HG03175 (cell line): ENCODE results near the gene RANBP1.

ENCODE experiments used
- ATAC-seq: cut with Tn5 transposase; IDR thresholded peaks from one replicate; pipeline ENCODE4 v1.9.1; 2021; ENCODE audit warnings: mild to moderate bottlenecking, moderate library complexity; ENCODE audit not compliant: unreplicated experiment

The RANBP1 gene

DNA sequence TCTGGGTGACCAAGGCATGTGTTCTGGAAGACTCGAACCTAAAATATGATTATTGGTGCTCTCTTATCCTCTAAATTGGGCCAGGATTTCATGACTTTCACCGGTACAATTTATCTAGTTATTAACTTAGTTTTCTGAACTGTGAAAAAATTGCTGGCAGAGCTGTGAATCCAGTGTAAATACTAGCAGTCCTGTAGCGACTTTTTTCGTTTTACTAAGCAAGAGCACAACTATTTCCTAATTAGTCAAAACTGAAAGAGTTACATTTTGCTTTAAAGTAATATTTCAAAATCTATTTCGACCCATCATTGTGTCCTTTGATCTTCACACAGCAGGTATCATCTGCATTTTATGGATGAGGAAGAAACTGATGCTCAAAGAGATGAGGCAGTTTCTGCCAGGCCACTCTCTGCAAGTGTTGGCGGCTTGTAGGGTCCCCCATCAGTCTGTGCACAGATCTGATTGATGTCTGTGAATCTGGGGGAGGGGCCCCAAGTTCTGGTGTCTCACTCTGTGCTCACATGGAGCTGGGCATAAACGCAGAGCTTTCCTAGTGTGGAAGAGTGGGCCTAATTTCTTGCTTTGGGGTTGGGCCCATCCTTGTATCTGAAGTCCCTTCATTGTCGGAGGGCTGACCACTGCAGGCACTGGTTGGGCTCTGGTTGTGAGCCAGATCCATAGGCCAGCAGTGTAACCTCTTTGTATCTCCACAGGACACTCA is 2.6 kb downstream of the RANBP1 start:
- ATAC-seq, result no peak

DNA sequence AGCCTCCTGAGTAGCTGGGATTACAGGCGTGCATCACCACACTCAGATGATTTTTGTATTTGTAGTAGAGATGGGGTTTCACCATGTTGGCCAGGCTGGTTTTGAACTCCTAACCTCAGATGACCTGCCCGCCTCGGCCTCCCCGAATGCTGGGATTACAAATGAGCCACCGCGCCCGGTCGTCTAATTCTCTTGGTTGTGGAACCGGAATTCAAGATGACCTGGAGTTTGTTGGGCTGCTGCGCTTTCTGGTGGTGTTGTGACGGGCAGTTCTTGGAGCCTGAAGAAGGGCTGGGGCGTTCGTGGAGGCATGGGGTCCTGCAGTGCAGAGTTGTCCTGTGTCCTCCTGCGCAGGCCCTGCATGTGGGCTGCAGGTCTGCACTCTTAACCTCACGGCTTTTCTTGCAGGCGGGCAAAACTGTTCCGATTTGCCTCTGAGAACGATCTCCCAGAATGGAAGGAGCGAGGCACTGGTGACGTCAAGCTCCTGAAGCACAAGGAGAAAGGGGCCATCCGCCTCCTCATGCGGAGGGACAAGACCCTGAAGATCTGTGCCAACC is 6.0 kb downstream of the RANBP1 start:
- no peak for ATAC-seq

DNA sequence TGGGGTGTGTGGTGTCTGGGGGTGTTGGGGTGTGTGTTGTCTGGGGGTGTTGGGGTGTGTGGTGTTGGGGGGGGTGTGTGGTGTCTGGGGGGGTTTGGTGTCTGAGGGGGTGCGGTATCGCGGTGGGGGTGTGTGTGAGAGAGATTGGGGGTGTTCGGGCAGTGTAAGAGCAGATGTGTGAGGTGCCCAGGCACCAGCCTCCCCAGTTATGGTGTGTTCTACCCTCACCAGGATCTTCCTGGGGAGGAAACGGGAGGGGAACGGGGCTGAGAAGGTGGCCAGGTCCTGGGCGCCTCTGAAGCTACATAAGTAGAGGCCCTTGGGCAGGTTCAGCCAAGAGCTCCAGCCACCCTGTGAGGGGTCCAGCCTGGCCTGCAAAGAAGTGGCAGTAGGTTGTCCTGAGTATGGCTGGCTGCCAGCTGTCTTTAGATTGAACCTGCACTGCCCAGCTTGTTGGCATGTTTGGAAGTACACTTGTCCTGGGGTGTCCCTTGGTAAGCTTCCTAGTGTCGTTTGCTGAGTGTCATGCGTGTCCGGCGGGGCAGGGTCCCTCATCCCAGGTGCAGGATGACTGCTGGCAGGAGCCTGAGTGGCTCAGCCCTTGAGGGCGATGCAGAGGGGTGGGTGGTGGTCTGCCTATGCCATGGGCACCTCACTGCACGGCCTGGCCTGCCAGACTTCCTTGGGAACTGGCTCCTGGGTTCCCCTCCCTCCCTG is 7.6 kb downstream of the RANBP1 start:
- no peak for ATAC-seq

- no peak for ATAC-seq
Observed at GRCh38 chr22:20124083-20124787, 8.3 kb downstream of the RANBP1 start.

DNA sequence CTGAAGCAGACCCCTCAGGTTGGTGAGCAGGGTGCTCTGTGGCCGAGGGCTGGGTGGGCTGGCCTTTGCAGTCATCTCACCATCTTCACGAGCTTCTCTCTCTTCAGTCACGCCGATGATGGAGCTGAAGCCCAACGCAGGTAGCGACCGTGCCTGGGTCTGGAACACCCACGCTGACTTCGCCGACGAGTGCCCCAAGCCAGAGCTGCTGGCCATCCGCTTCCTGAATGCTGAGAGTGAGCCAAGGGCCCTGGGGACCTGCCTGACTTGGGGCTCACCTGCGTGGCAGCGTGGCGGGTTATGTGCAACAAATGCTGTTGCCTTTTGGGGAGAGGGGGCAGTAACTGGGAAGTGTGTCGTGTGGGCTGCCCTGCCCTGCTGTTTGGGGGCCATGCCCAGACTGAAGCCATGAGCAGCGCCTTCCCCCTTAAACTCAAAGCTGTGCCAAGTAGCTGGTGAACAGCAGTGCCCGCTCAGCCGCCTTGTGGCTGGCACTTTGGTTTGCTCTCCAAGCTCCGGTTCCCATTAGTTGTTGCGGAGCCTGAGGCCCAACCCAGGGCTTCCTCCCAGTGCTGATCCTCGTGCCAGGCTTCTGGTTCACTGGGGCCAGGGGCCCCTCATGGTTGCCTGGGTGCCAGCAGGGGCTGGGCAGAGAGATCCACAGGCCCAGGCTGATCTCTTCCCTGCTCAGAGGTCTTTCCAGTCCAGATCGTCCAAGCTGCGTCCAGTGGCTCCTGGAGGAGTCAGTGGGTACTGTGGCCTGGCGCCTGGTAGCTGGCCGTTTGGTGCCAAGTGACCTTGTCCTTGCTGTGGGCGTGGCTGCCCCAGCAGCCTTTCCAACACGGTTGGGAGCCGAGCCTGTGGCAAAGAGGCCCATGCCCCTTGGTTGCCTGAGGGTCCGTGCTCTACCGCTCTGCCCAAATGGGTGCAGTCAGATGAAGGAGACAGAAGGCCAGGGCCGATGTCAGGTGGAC is 9.6 kb downstream of the RANBP1 start:
- no peak for ATAC-seq

DNA sequence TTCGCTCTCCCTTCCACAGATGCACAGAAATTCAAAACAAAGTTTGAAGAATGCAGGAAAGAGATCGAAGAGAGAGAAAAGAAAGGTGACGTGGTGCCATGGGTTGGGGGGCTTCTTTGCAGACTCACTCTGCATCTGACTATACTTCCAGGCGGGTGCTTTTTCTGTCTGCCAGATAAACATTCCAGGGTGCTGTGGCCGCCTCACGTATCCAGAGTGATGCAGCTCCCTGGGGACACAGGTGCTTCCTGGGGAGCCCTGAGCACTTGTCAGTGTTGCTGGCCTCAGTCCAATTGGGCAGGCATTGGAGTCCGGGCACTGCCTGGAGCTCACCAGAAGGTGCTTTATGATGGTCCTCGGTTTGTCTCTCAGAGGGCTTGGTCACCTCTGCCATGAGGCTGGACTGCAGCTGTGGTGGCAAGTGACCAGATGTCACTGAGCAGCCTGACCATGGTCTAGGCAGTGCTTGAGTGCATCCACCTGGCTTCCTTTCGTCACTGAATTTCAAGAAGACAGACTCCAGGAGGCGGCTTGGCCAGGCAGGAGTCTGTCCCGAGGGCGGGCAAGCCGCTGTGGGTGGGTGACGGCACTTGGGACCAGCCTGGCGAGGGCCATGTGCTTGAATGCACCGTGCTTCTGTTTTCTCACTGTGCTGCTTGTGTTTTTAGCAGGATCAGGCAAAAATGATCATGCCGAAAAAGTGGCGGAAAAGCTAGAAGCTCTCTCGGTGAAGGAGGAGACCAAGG is 10.6 kb downstream of the RANBP1 start:
- ATAC-seq, result no peak

GRCh38 chr22:20127318-20127868 is 11.5 kb downstream of the RANBP1 start:
- ATAC-seq, result no peak

- no peak for ATAC-seq
Observed at GRCh38 chr22:20127869-20128618, 12.1 kb downstream of the RANBP1 start.

DNA sequence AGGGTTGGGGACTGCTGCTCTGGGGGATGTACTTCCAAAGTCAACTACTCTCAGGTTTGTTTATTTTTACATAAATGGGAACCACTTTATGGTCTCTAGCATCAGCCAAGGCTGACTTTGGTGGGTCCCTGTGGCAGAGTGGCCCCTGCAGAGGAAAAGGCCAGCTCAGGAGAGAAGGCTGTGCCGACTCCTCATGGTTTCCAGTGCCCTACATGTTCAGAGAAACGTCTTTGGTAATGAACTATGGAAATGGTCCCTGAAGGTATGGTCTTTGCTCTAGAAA is 12.7 kb downstream of the RANBP1 start:
- no peak for ATAC-seq

DNA sequence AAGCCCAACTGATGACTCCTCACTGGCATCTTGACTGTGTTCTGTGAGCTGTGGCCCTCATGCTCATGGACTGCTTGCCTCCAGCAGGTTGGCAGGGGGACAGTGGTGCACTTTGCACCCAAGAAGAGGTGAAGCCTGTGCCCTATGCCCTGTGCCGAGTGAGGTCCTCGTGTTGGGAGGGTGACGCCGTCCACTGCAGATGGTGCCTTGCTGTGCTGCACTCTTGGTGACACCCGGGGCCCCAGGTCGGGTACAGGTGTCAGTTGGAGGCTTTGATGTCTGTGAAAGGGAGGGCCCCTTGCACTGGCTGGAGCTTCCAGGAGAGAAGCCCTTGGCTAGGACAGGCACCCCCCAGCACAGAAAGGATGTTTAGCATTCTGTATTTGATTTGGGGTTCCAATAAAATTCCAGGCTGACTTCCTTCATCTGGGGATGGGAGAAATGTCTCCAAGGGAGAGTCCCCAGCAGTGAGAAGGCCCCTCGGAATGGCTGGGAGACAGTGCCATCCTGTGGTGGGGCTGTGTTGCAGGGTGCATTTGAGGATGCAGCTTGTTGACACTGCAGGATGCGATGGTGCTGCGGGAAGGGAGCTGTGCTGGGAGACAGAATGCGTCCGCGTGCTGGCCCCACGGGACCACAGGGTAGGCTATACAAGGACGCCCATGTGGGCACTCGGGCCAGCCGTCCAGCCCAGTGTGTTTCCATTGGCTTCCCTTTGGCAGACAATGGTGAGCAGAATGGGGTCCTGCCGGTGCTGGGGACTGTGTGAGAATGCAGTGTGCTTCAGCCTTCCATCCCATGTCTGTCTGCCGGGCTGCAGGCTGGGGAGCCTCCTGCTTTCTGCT is 13.2 kb downstream of the RANBP1 start:
- ATAC-seq, result no peak

GRCh38 chr22:20129747-20130014 is 13.8 kb downstream of the RANBP1 start:
- ATAC-seq, result no peak

GRCh38 chr22:20130319-20130718 is 14.4 kb downstream of the RANBP1 start:
- no peak for ATAC-seq

GRCh38 chr22:20130731-20131596 is 15.1 kb downstream of the RANBP1 start:
- peak; percentile 49 for ATAC-seq

DNA sequence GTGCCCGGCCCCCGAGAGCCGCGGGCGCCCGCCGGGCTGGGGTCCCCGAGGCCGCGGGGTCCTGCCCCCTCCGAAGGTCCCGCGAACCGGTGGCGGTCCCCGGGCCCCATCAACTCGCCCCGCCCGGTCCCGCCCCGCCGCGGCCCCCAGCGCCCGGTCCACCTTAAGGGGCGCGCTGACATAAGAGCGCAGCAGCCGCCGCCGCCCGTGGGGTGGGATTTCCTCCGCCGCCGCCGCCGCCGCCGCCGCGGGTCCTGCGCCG is 15.6 kb downstream of the RANBP1 start, which contains the start of gene ZDHHC8:
ZDHHC8 (plus strand) TSS at position 208 of the 262 bp plus-strand sequence. CDS start 144 bp downstream, outside the sequence.
- ATAC-seq, result peak; percentile 44

DNA sequence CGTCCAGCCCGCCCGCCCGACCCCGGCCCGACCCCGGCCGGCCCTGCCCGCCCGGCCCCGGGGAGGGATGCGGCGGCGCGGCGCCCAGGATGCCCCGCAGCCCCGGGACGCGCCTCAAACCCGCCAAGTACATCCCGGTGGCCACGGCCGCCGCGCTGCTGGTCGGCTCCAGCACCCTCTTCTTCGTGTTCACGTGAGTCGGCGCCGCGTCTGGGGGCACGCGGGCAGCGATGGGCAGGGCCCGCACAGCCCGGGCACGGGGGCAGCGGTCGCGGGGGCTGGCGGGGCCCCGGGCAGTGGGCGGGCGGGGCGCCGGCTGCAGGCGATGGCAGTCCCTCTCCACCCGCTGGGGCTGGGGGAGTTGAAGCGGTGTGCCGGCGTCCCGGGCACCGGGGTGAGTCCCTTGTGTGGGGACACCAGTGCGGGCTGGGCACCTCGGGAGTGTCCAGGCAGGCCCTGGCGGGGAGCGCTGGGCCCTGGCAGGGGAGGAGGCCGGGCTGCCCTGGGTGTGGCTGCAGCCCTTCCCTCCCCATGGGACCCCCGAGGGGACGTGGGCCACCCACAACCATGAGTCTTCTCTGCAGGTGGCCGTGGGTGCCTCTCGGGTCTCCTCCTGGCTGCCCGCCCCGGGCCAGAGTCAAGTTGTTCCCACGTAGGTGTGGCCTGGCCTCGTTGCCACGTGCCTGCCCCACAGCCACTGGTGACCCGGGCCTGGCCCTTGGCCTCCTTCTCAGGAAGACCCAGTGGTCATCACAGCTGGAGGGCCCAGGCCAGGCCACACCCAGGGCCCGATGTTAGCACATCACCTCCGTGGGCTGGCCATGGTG is 16.2 kb downstream of the RANBP1 start:
- ATAC-seq, result peak; percentile 4

DNA sequence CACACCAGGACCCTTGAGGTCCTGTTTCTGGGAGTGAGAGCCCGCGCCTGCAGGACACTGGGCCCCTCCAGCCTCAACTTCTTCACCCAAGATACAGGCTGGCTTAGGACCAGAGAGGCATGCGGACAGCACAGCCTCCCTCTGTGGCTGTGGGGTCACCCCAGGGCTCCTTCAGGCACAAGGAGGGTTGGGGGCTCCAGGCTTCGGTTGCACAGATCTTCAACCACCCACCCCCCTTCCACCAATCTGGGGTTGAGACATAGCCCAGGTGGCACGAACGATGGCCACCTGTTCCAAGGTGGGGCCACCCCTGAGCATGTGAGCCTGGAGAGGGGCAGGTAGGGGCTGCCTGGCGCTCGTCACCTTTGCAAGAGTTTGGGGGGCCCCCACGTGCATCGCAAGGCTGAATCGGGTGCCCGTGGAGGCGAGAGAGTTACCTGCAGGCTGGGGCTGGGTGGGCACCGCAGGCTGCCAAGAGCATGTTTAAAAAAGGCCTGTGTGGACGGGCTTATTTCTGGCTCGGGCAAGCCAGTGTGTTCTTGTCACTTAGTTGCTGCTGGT is 16.9 kb downstream of the RANBP1 start:
- no peak for ATAC-seq
